GM19372 (cell line): ENCODE results near the gene MBNL1.

Source experiments
- ATAC-seq: cut with Tn5 transposase; IDR thresholded peaks from one replicate; pipeline ENCODE4 v1.9.1; 2021; ENCODE audit warnings: mild to moderate bottlenecking, low read depth, moderate library complexity; ENCODE audit not compliant: unreplicated experiment

Gene MBNL1, protein sequence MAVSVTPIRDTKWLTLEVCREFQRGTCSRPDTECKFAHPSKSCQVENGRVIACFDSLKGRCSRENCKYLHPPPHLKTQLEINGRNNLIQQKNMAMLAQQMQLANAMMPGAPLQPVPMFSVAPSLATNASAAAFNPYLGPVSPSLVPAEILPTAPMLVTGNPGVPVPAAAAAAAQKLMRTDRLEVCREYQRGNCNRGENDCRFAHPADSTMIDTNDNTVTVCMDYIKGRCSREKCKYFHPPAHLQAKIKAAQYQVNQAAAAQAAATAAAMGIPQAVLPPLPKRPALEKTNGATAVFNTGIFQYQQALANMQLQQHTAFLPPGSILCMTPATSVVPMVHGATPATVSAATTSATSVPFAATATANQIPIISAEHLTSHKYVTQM

DNA sequence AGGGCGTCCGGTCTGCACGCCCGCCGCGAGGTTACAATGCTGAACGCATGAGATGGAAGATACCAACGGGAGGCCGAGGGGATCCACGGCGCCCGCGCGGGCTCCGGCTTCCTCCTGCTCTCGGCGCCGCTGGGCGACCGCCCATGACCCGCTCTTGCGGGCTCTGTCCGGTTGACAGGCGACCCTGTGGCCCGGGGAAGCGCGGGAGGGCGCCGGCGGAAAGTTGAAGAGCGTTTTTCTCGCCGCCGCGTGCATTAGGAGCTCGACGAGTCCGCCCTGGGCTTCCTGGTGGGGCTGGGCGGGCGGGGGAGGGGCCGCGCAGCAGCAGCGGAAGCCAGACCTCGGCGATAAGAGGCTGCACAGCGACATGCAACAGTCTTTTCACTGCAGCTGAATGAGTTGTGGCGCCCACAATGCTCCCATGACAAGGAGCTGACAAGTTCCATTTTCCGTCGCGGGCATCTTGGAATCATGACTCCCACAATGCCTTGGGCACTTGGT lies at the start of gene MBNL1:
Gene MBNL1, plus strand, starts transcription at position 375 of the 501 bp plus-strand sequence. CDS start 31,265 bp downstream, outside the sequence.
- peak; percentile 66 for ATAC-seq

DNA sequence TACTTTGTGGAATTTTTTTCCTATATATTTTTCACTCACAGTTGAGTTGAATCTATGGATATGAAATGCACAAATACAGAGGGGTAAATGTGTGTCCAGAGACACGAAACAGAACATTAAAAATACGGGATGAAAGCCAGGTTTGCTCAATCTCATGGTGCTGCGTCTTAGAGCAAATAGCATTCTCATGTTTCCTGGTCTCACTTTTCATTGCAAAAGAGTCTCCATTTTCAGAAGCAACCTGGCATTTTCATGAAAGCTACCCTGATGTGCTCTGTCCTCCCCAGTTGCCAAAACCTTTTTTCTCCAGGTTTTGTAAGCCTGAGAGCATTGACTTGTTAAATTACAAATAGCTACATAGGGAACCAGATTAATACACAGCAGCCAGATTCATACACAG lies 49.5 kb upstream of the MBNL1 start:
- no peak for ATAC-seq

DNA sequence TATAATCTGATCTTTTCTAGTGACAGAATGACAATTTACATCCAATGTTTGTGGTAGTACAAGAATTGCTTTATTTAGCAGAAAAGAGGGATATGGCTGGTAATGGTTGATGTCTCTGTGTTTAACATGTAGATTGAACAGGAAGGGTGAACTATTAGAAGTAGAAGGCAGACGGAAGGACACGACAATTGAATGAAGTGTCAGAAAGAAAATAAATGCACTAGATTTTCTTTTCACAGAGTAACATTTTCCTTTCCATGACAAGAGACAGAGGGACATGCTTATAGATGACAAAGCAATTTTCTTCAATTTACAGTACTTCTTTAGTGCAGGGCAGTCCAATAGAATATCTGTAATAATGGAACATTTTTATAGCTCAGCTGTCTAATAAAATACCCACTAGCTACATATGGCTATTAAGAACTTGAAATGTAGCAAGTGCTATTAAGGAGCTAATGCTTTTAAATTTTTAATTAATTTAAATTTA lies 48.9 kb upstream of the MBNL1 start:
- no peak for ATAC-seq

DNA sequence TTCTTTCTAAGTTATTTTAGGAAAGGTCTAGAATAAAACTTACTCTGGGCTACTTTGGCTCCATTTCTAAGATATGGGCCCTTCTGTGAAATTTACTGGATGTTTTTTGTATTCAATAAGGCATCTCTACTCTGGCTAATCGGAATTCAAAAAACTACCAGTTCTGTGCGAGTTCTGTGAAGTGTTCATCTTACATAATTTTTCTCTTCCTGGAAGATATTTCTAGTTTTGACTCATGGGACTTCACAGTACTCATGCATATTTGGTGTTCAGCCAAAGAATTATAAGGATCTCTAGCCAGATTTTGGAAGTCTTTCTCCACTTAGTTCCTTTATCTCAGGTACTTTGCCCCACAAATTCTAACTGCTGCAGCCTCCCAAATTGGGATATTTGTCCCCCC lies 46.4 kb upstream of the MBNL1 start:
- ATAC-seq: no peak

DNA sequence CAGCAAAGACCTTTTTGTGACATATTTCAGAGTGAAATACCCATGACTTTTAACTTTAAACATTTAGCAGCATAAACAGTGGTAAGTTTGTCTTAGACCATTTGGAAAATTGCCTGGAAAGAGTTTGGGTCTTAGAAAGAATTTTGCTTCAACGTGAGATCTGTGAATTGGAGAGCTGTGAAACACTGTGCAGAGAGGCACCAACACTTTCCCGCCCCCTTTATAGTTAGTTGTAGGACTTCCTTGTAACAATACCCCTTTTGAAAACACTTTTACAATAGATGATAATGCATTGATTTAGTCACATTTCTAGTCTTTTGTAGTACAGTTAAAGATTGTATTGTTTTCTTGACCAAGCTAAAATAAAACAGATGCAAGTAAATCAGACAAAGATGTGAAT lies 43.5 kb upstream of the MBNL1 start:
- ATAC-seq: no peak

DNA sequence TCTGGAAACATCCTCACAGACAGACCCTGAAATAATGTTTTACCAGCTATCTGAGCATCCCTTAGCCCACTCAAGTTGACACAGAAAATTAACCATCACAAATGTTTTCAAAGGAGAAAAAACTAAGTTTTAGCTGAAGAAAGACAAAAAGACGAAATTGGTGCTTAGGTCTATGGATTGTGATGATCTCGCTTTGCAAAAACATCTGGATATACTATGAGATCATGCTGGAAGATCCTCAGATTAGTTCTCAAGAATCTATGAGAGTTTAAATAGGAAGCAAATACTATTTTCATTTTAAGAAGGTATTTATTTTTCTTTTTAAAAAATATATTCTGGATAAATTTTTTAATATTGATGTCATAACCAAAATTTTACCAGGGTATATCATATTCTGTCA lies 42.6 kb upstream of the MBNL1 start:
- ATAC-seq: no peak

DNA sequence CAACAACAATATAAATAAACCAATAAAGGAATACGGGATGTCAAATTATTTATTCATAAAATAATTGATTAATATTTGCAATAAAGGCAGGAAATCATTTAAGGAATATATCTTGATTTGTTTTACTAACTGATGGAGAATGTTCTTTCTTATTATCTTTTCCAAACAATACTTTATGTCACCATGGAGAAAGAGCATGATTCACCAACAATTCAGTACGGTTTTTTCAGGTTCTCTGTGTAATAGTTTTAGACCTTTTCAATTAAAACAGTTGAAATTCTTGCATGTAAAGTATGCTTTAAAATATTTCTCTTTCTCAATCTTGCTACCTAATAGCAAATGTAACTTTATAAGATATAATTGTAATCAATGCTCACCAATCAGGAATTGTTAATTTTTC lies 41.7 kb upstream of the MBNL1 start:
- no peak for ATAC-seq

DNA sequence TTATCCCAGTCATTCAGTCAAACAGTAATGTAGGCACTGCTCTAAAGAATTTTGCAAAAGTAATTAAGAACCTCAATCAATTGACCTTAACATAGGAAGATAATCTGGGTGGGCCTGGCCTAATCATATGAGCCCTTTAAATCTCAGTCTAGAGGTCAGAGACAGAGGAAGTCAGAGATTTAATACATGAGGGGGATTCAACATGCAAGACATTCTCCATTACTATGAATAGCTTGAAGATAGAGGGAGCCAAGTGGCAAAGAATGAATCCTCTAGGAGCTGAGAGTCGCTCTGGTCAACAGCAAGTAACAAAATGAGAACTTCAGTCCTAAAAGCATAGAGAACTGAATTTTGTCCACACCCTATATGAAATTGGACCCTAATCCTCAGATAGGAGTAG lies 39.0 kb upstream of the MBNL1 start:
- ATAC-seq: no peak

DNA sequence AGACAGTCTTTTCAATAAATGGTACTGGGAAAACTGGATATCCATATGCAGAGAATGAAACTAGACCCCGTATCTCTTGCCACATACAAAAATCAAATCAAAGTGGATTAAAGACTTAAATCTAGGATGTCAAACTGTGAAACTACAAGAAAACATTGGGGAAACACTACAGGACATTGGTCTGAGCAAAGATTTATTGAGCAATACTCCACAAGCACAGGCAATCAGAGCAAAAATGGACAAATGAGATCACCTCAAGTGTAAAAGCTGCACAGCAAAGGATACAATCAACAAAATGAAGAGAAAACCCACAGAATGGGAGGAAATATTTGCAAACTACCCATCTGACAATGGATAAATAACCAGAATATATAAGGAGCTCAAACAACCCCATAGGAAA lies 38.4 kb upstream of the MBNL1 start:
- no peak for ATAC-seq

DNA sequence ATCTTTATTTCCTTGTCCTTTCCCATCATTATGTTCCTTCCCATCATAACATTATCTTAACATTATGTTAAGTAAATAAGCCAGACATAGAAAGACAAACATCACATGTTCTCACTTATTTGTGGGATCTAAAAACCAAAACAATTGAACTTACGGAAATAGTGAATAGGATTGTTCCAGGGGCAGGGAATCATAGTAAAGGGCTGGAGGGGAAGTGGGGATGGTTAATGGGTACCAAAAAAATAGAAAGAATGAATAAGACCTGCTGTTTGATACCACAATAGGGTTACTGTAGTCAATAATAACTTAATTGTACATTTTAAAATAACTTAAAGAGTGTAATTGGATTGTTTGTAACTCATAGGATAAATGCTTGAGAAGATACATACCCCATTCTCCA lies 36.7 kb upstream of the MBNL1 start:
- ATAC-seq: no peak

DNA sequence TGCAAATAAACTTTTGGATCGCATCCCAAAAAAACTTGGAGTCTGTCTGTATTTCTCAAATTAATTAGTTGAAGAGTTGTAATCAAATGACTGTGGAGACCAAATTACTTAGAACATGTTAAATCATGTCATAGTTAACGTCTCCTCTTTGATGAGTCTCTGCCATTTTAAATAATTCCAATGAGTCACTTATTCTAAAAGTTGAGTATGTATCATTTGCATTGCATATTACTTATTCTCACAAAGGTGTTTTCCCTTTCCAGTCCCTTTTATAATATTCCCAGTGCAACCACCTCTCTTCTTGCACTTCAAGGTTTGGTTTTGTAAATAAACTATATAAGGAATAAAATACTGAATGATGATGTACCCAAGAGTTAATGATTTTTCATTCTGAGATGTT lies 36.0 kb upstream of the MBNL1 start:
- no peak for ATAC-seq

DNA sequence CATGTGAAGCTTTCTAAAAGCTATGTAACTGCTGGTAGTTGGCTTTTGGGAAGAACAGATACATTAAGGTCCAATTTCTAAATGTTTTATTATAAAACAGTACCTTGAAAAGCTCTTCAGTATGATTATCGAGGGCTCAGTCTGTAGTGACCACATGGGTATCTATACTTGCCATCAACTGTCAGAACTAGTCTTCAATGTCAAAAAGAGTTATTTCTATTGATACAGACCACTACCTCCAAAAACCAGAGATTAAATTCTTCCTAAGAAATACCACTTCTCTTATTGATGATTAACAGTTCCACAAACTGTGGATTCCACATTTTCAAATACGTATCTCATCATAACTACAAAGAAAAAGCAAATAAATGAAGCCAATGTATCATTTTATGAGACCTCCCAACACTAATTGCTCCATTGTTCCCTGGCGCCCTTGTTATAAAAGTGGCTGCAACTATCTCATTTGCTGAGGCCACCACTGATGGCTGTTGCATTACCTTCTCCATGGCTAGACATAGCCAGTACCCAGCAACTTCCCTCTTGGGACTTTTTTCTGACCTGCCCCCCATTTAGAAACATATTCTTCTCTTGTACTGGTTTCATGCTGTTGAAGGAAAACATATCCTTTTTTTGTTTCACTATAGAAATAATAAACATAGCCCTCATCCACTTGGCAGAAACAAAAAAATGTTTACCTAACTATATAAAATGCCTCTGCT lies 33.9 kb upstream of the MBNL1 start:
- ATAC-seq: no peak

DNA sequence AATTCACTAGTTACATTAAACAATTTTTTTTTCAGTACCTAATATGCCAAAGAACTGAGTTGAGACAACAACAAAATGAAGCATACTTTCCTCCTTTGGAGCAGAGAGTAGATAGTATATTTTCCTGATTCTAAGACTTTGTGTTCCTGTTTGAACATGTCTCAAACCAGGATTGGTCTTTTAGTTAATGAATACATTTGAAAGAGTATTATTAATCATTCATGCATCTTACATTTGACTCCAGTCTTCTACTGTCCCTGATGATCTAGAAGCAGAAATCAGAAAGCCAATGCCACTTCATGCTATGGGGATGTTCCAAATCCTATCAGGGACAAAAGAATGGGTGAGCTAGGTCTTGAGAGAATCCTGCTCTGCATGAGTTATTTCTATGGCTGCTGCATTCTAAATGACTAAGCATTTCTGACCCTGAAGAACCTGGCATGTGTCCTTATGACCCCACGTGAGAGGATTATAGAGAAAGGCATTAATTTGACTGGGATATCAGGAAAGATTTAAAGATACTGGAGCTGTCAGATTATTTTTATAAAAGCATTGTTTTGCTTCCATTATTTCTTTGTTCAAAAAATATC lies 32.9 kb upstream of the MBNL1 start:
- no peak for ATAC-seq

DNA sequence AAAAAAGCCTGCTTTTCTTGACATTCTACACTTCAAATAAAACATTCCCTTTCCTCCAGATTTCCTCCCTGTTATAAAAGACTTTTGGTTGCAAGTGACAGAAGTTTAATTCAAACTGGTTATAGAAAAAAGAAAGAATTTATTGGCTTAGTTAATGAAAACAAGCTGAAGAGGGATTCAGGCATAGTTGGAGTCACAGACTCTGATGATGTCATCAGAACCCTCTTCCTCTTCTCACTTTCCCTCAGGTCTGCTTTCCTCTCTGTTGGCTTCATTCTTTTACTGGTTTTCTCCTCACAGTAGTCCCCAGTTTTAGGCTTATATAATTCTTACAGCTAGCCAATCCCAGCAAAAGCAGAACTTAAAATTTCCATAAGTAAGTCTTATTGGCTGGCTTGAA lies 32.0 kb upstream of the MBNL1 start:
- ATAC-seq: no peak

DNA sequence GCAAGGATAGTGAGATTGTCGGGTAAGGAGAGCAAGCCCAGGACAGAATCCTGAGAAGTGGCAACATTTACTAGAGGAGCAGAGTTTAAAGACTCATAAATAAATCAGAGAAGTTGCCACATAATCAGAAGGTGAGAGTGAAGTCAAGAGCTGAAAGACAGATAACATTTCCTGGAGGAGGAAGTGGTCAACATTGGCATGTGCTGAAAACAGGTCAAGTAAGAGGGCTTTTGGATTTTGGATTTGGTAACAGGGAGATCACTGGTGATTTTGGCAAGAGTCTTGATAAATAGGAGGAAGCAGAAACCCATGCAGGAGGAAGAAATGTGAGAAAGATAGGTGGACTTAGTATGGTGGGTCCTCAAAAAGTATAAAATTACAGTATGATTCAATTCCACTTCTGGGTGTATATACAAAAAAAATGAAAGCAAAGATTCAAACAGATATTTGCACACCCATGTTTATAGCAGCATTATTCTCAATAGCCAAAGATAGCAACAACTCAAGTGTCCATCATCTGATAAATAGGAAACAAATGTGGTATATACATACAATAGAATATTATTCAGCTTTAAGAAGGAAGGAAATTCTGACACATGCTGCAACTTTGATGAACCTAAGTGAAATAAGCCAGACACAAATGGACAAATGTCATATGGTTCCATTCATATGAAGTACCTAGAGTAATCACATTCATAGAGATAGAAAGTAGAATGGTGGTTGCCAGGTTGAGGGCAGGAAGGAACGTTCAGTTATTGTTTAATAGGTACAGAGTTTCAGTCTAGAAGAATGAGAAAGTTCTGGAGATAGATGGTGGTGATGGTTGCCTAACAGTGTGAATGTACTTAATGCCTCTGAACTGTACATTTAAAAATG lies 27.3 kb upstream of the MBNL1 start:
- peak; percentile 44 for ATAC-seq

DNA sequence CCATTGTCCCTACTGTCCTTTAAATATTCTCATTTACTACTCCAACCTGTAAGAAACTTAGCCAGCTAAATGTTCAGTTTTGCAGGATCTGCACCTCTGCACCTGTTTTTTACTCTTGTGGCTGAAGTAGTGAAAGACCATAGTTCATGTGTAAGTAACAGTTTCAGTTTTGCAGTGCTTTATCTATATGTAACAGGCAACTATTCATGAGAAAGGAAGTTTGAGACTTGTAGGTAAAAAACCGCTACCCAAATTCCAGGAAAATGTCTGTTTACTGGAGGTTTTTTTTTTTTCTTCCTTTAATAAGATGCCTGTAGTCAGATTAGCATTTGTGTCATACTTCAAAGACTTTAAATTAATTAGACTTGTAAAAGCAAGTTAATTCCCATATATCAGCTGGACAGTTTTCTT lies 25.4 kb upstream of the MBNL1 start:
- peak; percentile 57 for ATAC-seq

DNA sequence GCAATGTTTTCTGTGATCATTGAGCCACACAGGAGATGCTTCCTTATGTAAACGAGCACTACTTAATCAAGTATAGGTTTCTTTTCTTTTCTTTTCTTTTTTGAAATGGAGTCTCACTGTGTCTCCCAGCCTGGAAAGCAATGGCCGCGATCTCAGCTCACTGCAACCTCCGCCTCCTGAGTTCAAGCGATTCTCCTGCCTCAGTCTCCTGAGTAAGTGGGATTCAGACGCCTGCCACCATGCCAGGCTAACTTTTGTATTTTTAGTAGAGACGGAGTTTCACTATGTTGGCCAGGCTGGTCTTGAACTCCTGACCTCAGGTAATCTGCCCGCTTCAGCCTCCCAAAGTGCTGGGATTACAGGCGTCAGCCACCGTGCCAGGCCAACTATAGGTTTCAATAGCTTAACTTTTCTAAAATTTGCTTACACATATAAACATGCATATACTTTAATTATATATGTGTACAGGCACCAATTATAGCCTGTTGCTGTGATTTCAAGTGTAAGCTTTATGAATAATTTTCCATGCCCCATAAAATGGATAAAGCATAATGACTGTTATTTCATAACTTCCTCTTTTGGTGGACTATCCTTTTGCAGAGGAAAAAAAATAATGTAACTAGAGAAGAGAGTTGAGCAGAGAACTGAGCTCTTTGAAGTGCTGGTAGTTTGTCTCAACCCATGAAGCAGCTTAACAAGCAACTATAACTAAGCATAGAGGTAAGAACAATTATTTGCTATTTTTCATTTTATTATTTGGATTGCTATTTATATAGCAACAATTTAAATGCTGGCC lies 24.8 kb upstream of the MBNL1 start:
- ATAC-seq: peak; percentile 36

DNA sequence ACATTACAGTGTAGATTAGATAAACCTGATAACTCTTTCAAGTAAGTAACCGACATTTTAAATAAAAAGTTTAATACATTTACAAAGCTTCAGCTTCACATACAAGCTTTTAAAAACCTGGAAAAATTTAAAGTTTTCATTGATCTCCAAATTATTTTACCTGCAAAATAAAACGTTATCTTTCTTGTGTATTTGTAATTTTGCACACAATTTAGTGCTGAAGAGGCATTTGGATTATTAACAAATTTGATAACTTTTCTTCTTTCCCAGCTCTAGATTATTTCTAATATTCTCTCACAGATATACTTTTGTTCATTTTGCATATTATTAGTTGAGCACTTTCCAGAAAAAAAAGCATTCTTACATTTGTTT lies 24.2 kb upstream of the MBNL1 start:
- no peak for ATAC-seq

DNA sequence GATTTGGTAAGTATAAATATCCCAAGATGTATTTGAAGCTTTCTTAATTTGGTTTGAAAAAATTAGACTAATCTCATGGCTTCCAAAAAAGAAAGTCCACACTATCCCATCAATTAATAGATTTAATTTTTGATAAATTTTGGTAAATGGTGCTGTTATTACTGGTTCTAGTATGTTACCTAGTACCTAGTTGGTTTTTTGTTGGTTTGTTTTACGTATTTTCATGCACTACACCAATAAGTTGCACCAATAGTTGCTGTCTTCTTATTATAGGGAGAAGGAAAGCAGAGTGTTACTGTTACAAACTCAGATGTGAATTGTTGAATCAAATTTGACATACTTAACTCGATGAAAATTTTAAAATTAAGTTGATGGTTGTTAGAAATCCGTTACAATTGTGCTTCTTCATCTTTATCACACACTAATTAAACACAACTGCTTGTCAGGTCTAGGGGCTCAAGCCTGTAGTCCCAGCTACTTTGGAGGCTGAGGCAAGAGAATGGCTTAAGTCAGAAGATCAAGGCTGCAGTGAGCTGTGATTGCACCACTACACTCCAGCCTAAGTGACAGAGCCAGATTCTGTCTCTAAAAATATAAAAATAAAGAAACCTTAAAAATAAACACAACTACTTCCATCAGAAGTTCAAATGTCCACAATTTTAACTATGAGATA lies 23.1 kb upstream of the MBNL1 start:
- ATAC-seq: no peak
